Breast epithelium (tissue), 3 donors: Measurements from ENCODE around the gene ZNF787.

Source experiments
- POLR2A ChIP-seq: fragments of 450-650 bp; IDR thresholded peaks from one replicate; pipeline ENCODE4 v1.6.1; 2016; ENCODE audit warnings: antibody characterized with exemption, mild to moderate bottlenecking, moderate library complexity
- POLR2AphosphoS5 ChIP-seq, 3 donors: sonication (generic); formaldehyde crosslinking; IDR thresholded peaks; one replicate each; pipeline ENCODE4 v1.6.1; 2017; ENCODE audit warnings: antibody characterized with exemption in 3 of 3
- TF ChIP-seq, protein P1 (sequence below), 3 donors: fragments of 450-650 bp; IDR thresholded peaks; one replicate each; pipeline ENCODE4 v1.5.1; 2016 to 2017; ENCODE audit warnings: antibody characterized with exemption in 3 of 3, mild to moderate bottlenecking in 3 of 3, moderate library complexity in 3 of 3

DNA sequence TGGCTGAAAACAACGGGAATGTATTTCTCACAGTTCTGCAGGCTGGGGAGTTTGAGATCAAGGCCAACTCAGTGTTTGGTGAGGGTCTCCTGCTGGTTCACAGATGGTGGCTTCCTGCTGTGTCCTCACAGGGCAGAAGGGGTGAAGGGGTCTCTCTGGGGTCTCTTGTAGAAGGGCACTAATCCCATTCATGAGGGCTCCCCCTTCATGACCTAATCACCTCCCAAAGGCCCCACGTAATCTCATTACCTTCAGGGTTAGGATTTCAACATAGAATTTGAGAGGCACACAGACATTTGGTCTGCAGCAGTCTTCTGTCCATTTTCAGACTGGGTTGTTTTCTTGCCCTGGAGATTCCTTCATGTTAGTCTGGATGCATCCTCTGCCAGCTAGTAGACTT is 31.5 kb upstream of the ZNF787 start:
- TF ChIP-seq, protein P1, sequence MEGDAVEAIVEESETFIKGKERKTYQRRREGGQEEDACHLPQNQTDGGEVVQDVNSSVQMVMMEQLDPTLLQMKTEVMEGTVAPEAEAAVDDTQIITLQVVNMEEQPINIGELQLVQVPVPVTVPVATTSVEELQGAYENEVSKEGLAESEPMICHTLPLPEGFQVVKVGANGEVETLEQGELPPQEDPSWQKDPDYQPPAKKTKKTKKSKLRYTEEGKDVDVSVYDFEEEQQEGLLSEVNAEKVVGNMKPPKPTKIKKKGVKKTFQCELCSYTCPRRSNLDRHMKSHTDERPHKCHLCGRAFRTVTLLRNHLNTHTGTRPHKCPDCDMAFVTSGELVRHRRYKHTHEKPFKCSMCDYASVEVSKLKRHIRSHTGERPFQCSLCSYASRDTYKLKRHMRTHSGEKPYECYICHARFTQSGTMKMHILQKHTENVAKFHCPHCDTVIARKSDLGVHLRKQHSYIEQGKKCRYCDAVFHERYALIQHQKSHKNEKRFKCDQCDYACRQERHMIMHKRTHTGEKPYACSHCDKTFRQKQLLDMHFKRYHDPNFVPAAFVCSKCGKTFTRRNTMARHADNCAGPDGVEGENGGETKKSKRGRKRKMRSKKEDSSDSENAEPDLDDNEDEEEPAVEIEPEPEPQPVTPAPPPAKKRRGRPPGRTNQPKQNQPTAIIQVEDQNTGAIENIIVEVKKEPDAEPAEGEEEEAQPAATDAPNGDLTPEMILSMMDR (IDR thresholded peaks at IDR 0.05), result no peak
- TF ChIP-seq POLR2A (no peak), POLR2AphosphoS5 (IDR thresholded peaks at IDR 0.05) (no peak)
